K562 (cell line): ENCODE results near the gene SCARF2. TPM values are rescaled to one million over a fixed set of nuclear protein-coding genes. Genes with fewer than 3 reads are reported as not detected.

Source experiments
- ATAC-seq: fragments of 200-7000 bp; cut with Tn5 transposase; 3 replicates; pipeline ENCODE4 v1.9.1; 2020; ENCODE audit warnings: moderate library complexity
- BruUV-seq: library from RNA; stranded (reverse); fragments of 400-500 nt; replicated peaks from 2 replicates; lab custom pipeline; 2021; lab: Mats Ljungman, UMichigan
- CTCF ChIA-PET: fragments of 300-600 bp; formaldehyde crosslinking; extraction: SDS; loops from one replicate; lab custom pipeline; 2021; ENCODE audit warnings: low intra/inter-chr PET ratio; lab: Yijun Ruan, JAX
- POLR2A ChIA-PET: fragments of 300-600, 350-650 bp; sonication (Branson Sonifier 250); formaldehyde crosslinking; extraction: SDS; loops from one replicate; lab custom pipeline; 2021; ENCODE audit warnings: antibody characterized with exemption, inconsistent platforms; lab: Yijun Ruan, JAX
- DNase-seq, 4 experiments: peaks; one replicate each; pipeline versions ENCODE4 v3.0.0 to v3.0.0-alpha.2; 2011 to 2018; ENCODE audit warnings: low spot score in 3 of 4, mixed read lengths in 3 of 4; ENCODE audit errors: extremely low read depth in 1 of 4
- FAIRE-seq: peaks from 2 replicates; lab custom pipeline; 2011; peaks lifted over from hg19 to GRCh38; lab: Jason Lieb, UNC
- H2AFZ ChIP-seq: 2 replicates; pipeline ENCODE4 v1.6.0; 2011; ENCODE audit warnings: low read depth, low read length, control low read depth, inconsistent platforms
- H3K27ac ChIP-seq: fragments of 200-600 bp; 3 replicates; pipeline ENCODE4 v1.8.0; 2011; ENCODE audit warnings: low read depth, mild to moderate bottlenecking, control low read depth, inconsistent platforms, low read length, moderate library complexity, mixed read lengths; ENCODE audit errors: extremely low read depth
- H3K27me3 ChIP-seq, 2 experiments: fragments of 300-600 bp in 1 of 2; 2 replicates in 1 of 2; 3 replicates in 1 of 2; pipeline versions ENCODE4 v1.6.0 to v1.8.0; 2011; ENCODE audit warnings: inconsistent platforms in 2 of 2, low read length in 2 of 2, mild to moderate bottlenecking in 1 of 2, mixed read lengths in 1 of 2, moderate library complexity in 1 of 2; ENCODE audit not compliant: control insufficient read depth in 2 of 2, insufficient read depth in 2 of 2
- H3K36me3 ChIP-seq: fragments of 300-600 bp; 3 replicates; pipeline ENCODE4 v1.8.0; 2011; ENCODE audit warnings: mild to moderate bottlenecking, low read length, inconsistent platforms; ENCODE audit not compliant: control insufficient read depth, insufficient read depth
- H3K4me1 ChIP-seq, 2 experiments: fragments of 200-600 bp in 1 of 2; replicated peaks in 1 of 2; 2 replicates in 1 of 2; 3 replicates in 1 of 2; pipeline versions ENCODE4 v1.5.1 to v1.8.0; 2011; ENCODE audit warnings: inconsistent platforms in 2 of 2, low read length in 2 of 2, mild to moderate bottlenecking in 1 of 2, mixed read lengths in 1 of 2, moderate library complexity in 1 of 2; ENCODE audit not compliant: control insufficient read depth in 2 of 2, insufficient read depth in 2 of 2
- H3K4me2 ChIP-seq: 2 replicates; pipeline ENCODE4 v1.6.1; 2011; ENCODE audit warnings: low read length, control low read depth, inconsistent platforms, mixed read lengths; ENCODE audit not compliant: insufficient read depth
- H3K4me3 ChIP-seq: fragments of 200-600 bp; sonication (generic), shearing (Covaris generic); 2 replicates; pipeline ENCODE4 v1.5.1; 2016; ENCODE audit warnings: control low read depth, inconsistent platforms
- H3K79me2 ChIP-seq: fragments of 200-600 bp; 3 replicates; pipeline ENCODE4 v1.8.0; 2011; ENCODE audit warnings: low read length, inconsistent platforms; ENCODE audit not compliant: control insufficient read depth, insufficient read depth
- H3K9ac ChIP-seq, 2 experiments: 2 replicates each; pipeline versions ENCODE4 v1.6.0 to v1.6.1; 2011; ENCODE audit warnings: low read depth in 2 of 2, low read length in 2 of 2, control low read depth in 1 of 2, inconsistent platforms in 1 of 2, mild to moderate bottlenecking in 1 of 2, mixed read lengths in 1 of 2; ENCODE audit not compliant: insufficient read depth in 1 of 2
- H3K9me1 ChIP-seq: one replicate; pipeline ENCODE4 v1.6.0; 2011; ENCODE audit warnings: inconsistent platforms, mild to moderate bottlenecking, low read length, moderate library complexity; ENCODE audit not compliant: control insufficient read depth, insufficient read depth
- H3K9me3 ChIP-seq: replicated peaks from 2 replicates; pipeline ENCODE4 v1.5.1; 2011; ENCODE audit warnings: low read depth, low read length, inconsistent platforms; ENCODE audit not compliant: control insufficient read depth, insufficient read depth
- H4K20me1 ChIP-seq: replicated peaks from 2 replicates; pipeline ENCODE4 v1.6.1; 2011; ENCODE audit warnings: low read length, inconsistent platforms, mixed read lengths; ENCODE audit not compliant: control insufficient read depth, insufficient read depth
- E2F3 ChIP-seq: fragments of 250-450 bp; sonication (Bioruptor Pico); IDR thresholded peaks from 2 replicates; pipeline ENCODE4 v1.4.0; 2020; ENCODE audit warnings: mild to moderate bottlenecking
- GTF2F1 ChIP-seq: IDR thresholded peaks from 2 replicates; pipeline ENCODE4 v1.6.1; 2011; ENCODE audit warnings: low read depth, low read length, improper control_type of control experiment
- HMG20A ChIP-seq: fragments of 450-650 bp; formaldehyde crosslinking; conservative IDR thresholded peaks from 2 replicates; pipeline ENCODE4 v1.4.0; 2020; ENCODE audit warnings: mild to moderate bottlenecking, mixed read lengths
- HSF4 ChIP-seq: fragments of 250-450 bp; sonication (Bioruptor Pico); IDR thresholded peaks from 2 replicates; pipeline ENCODE4 v2.1.2; 2022; ENCODE audit warnings: mild to moderate bottlenecking, moderate library complexity, borderline replicate concordance
- KAT7 ChIP-seq: sonication (generic); formaldehyde crosslinking; IDR thresholded peaks from 2 replicates; pipeline ENCODE4 v1.8.0; 2022; ENCODE audit warnings: missing genetic modification reagents, mild to moderate bottlenecking, borderline replicate concordance
- POLR2G ChIP-seq: fragments of 200-400 bp; formaldehyde crosslinking; IDR thresholded peaks from 2 replicates; pipeline ENCODE4 v1.6.1; 2017; ENCODE audit warnings: low read depth, mild to moderate bottlenecking, antibody characterized with exemption, low read length, moderate library complexity
- RBFOX2 ChIP-seq: fragments of 200-400 bp; formaldehyde crosslinking; IDR thresholded peaks from 2 replicates; pipeline ENCODE4 v1.6.1; 2017; ENCODE audit warnings: low read depth, mild to moderate bottlenecking, low read length, moderate library complexity
- SAFB ChIP-seq: fragments of 200-400 bp; formaldehyde crosslinking; IDR thresholded peaks from 2 replicates; pipeline ENCODE4 v1.6.1; 2017; ENCODE audit warnings: low read depth, low read length, borderline replicate concordance
- ZFP30 ChIP-seq: fragments of 250-450 bp; sonication (Bioruptor Pico); IDR thresholded peaks from 2 replicates; pipeline ENCODE4 v1.8.0; 2022; ENCODE audit warnings: moderate library complexity, mild to moderate bottlenecking, inconsistent platforms, borderline replicate concordance
- ZFP36 ChIP-seq: fragments of 150-350 bp; IDR thresholded peaks from 2 replicates; pipeline ENCODE4 v1.6.1; 2018; ENCODE audit warnings: low read length, low read depth; ENCODE audit not compliant: partially characterized antibody
- ZNF77 ChIP-seq: fragments of 250-450 bp; sonication (Bioruptor Pico); IDR thresholded peaks from 2 replicates; pipeline ENCODE4 v1.5.0; 2020
- ZSCAN29 ChIP-seq: fragments of 450-650 bp; IDR thresholded peaks from 2 replicates; pipeline ENCODE4 v1.6.1; 2017
- WGBS: fragments of 100-300 bp; shearing (Covaris generic); methylation state at CpG from one replicate; pipeline ENCODE4 v1.1.6; 2016; ENCODE audit warnings: low coverage, mixed read lengths; ENCODE audit not compliant: insufficient coverage; ENCODE audit errors: missing lambda C conversion rate; 5-methylcytosine and 5-hydroxymethylcytosine counted together
- in situ Hi-C: fragments of 300-500 bp; cut with MboI; formaldehyde crosslinking; loops from 4 replicates; pipeline ENCODE4 v1.15.0; 2018; ENCODE audit warnings: inconsistent platforms, mixed read lengths
- intact Hi-C: fragments of 100-400 bp; cut with micrococcal nuclease; formaldehyde crosslinking; loops from 2 replicates; pipeline ENCODE4 v1.14.2; 2022
- polyA plus RNA-seq, 8 experiments: library from polyadenylated mRNA; depleted of rRNA in 4 of 8; stranded (reverse) in 5 of 8; unstranded in 3 of 8; fragments of >200 nt; fragmentation: Nextera tagmentation in 2 of 8; fragmentation: Illumina TruSeq in 1 of 8; extraction: Ambion mirVana in 2 of 8; extraction: Trizol in 1 of 8; gene quantifications; 2 replicates each; pipeline versions ENCODE4 v1.2.1 to v1.2.3, GENCODE V29; 2011 to 2014; ENCODE audit warnings: inconsistent platforms in 1 of 8, missing spikeins in 1 of 8
- total RNA-seq, 7 experiments: library from RNA; depleted of rRNA in 6 of 7; stranded (reverse); fragments of >200 nt in 6 of 7; fragmentation: Illumina TruSeq in 2 of 7; extraction: Trizol in 2 of 7; gene quantifications; 2 replicates each; pipeline versions ENCODE4 v1.2.1 to v1.2.3, GENCODE V29; 2011 to 2021; ENCODE audit warnings: low replicate concordance in 1 of 7
- TF ChIP-seq, protein P1 (sequence below): fragments of 250-450 bp; sonication (Bioruptor Pico); IDR thresholded peaks from 2 replicates; pipeline ENCODE4 v1.8.0; 2022; ENCODE audit warnings: inconsistent platforms
- TF ChIP-seq, protein P2 (sequence below): sonication (generic); formaldehyde crosslinking; IDR thresholded peaks from 2 replicates; pipeline ENCODE4 v1.9.0; 2022; ENCODE audit warnings: mild to moderate bottlenecking, missing genetic modification reagents
- TF ChIP-seq, protein P3 (sequence below): sonication (generic); formaldehyde crosslinking; IDR thresholded peaks from 2 replicates; pipeline ENCODE4 v1.8.0; 2023; ENCODE audit warnings: mild to moderate bottlenecking, missing genetic modification reagents

Gene SCARF2
- total and polyA plus RNA-seq, 9 of the 15 experiments (the other 6 are each of a cell fraction or from before 2014, with no cell fraction given) = 0.06 to 0.32 (median 0.21) TPM; not detected in 5

DNA sequence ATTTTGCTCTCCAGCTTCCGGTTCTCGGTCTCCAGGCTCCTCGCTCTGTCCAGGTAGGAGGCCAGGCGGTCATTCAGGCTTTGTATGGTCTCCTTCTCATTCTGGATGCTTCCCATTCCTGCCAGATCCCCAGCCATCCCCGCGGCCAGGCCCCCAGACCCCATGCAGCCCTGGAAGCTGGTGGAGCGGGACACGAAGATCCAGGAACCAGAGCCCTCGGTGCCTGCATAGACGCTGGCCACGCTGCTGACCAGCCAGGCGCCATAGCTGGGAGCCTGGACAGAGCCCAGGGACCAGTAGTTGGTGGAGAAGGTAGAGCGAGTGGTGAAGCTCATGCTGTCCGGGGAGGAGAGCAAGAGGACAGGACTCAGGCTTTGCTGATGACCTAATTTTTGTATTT lies 46.1 kb upstream of the SCARF2 start:
- no peak overlapping the region for H2AFZ ChIP-seq
- CTCF ChIA-PET = interaction anchor here (1.2 kb wide), 1 partner anchor 185 kb away, joined by 3 read pairs; no protein-coding TSS in a partner anchor
- H3K79me2 ChIP-seq = no peaks in the 10 kb centered on the region
- POLR2A ChIA-PET = interaction anchor here (0.5 to 9.2 kb wide), 15 partner anchors 9 to 593 kb away, joined by 3 to 74 read pairs (median 4); partner anchors contain the start of genes KLHL22 and MED15
- in situ Hi-C loops (no loop called here), intact Hi-C loops (loop anchor here (2.0 kb wide), 1 partner anchor 13 kb away; no protein-coding TSS in a partner anchor)
- no peaks in the 10 kb centered on the region for H3K9me3 ChIP-seq
- no TSS peak for BruUV-seq
- peaks cover 7% of the 10 kb centered on the region for H3K9me1 ChIP-seq
- no peak overlapping the region for H3K4me2 ChIP-seq
- no peak overlapping the region for H3K4me3 ChIP-seq
- H3K27ac ChIP-seq = no peak overlapping the region
- 84% methylated on average over 14 of the region's 14 CpGs for WGBS
- H3K4me1 ChIP-seq = peaks cover 0 to 5% of the 10 kb centered on the region in 2 experiments; a peak in 4 of 5 replicates
- ATAC-seq = no peak
- no peaks in the 10 kb centered on the region for H3K27me3 ChIP-seq
- H3K36me3 ChIP-seq = peaks cover 9% of the 10 kb centered on the region
- H4K20me1 ChIP-seq = peaks cover 8% of the 10 kb centered on the region
- 0 out of 4 replicates have a peak overlapping the region, but pooled peaks of 1 of the 2 experiments have one; percentile 3 for H3K9ac ChIP-seq
- TF ChIP-seq ZNF77 (CRISPR knock-in tag) (no peak), RBFOX2 (peak; percentile 22; the same call in 1 of the 2 replicates), E2F3 (CRISPR knock-in tag) (0 out of 2 replicates have a peak, but pooled peaks have one; percentile 17), ZFP30 (CRISPR knock-in tag) (no peak), POLR2G (peak; percentile 55), ZFP36 (no peak), KAT7 (CRISPR knock-in tag) (no peak), HMG20A (no peak), ZSCAN29 (0 out of 2 replicates have a peak, but pooled peaks have one; percentile 24), SAFB (no peak), GTF2F1 (no peak), HSF4 (CRISPR knock-in tag) (no peak)
- TF ChIP-seq, protein P1, sequence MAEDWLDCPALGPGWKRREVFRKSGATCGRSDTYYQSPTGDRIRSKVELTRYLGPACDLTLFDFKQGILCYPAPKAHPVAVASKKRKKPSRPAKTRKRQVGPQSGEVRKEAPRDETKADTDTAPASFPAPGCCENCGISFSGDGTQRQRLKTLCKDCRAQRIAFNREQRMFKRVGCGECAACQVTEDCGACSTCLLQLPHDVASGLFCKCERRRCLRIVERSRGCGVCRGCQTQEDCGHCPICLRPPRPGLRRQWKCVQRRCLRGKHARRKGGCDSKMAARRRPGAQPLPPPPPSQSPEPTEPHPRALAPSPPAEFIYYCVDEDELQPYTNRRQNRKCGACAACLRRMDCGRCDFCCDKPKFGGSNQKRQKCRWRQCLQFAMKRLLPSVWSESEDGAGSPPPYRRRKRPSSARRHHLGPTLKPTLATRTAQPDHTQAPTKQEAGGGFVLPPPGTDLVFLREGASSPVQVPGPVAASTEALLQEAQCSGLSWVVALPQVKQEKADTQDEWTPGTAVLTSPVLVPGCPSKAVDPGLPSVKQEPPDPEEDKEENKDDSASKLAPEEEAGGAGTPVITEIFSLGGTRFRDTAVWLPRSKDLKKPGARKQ (CRISPR knock-in tag) = no peak
- TF ChIP-seq, protein P2, sequence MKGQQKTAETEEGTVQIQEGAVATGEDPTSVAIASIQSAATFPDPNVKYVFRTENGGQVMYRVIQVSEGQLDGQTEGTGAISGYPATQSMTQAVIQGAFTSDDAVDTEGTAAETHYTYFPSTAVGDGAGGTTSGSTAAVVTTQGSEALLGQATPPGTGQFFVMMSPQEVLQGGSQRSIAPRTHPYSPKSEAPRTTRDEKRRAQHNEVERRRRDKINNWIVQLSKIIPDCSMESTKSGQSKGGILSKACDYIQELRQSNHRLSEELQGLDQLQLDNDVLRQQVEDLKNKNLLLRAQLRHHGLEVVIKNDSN (CRISPR knock-in tag) = no peak
- TF ChIP-seq, protein P3, sequence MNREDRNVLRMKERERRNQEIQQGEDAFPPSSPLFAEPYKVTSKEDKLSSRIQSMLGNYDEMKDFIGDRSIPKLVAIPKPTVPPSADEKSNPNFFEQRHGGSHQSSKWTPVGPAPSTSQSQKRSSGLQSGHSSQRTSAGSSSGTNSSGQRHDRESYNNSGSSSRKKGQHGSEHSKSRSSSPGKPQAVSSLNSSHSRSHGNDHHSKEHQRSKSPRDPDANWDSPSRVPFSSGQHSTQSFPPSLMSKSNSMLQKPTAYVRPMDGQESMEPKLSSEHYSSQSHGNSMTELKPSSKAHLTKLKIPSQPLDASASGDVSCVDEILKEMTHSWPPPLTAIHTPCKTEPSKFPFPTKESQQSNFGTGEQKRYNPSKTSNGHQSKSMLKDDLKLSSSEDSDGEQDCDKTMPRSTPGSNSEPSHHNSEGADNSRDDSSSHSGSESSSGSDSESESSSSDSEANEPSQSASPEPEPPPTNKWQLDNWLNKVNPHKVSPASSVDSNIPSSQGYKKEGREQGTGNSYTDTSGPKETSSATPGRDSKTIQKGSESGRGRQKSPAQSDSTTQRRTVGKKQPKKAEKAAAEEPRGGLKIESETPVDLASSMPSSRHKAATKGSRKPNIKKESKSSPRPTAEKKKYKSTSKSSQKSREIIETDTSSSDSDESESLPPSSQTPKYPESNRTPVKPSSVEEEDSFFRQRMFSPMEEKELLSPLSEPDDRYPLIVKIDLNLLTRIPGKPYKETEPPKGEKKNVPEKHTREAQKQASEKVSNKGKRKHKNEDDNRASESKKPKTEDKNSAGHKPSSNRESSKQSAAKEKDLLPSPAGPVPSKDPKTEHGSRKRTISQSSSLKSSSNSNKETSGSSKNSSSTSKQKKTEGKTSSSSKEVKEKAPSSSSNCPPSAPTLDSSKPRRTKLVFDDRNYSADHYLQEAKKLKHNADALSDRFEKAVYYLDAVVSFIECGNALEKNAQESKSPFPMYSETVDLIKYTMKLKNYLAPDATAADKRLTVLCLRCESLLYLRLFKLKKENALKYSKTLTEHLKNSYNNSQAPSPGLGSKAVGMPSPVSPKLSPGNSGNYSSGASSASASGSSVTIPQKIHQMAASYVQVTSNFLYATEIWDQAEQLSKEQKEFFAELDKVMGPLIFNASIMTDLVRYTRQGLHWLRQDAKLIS (CRISPR knock-in tag) = no peak
- TF ChIP-seq, all 486 proteins: peak for 4
- FAIRE-seq (no peak), DNase-seq (no peak)
